ENCODE data around the gene CPEB3.

The CPEB3 gene

GRCh38 chr10:92298487-92298886, 7.6 kb upstream of the CPEB3 start:
- H3K4me3 ChIP-seq (ENCODE audit: insufficient read depth in 1 of 2, low read depth in 1 of 2, low read length in 2 of 2): no peak overlapping the region
- H2BK12ac ChIP-seq (ENCODE audit: low read length in 2 of 2): no peak overlapping the region
- H2BK120ac ChIP-seq (ENCODE audit: low read depth, low read length): no peak overlapping the region
- peaks cover 10% of the 10 kb centered on the region for H3K79me1 ChIP-seq (replicated peaks; ENCODE audit: low read length, poor library complexity, severe bottlenecking)
- H3K18ac ChIP-seq (ENCODE audit: low read depth in 1 of 2, low read length in 2 of 2): no peak overlapping the region
- no peak for DNase-seq
- H3K4ac ChIP-seq (ENCODE audit: low read depth in 1 of 2, low read length in 2 of 2): no peak overlapping the region
- H3K27ac ChIP-seq (ENCODE audit: low read length, poor library complexity, severe bottlenecking): no peak overlapping the region
- no peak overlapping the region for H2BK15ac ChIP-seq (ENCODE audit: low read depth, poor library complexity, severe bottlenecking)
- H3K27me3 ChIP-seq (ENCODE audit: control insufficient read depth in 1 of 2, insufficient read depth in 1 of 2, low read length in 2 of 2): no peaks in the 10 kb centered on the region
- no peak overlapping the region for H3K14ac ChIP-seq (ENCODE audit: low read length in 2 of 2)
- peaks cover 3% of the 10 kb centered on the region for H3K4me1 ChIP-seq (ENCODE audit: control insufficient read depth, insufficient read depth, low read depth, low read length)
- no peak overlapping the region for H2AK5ac ChIP-seq (ENCODE audit: low read length, severe bottlenecking)
- WGBS: 76% methylated on average over 6 of the region's 6 CpGs
- H2BK5ac ChIP-seq (ENCODE audit: low read depth, low read length, poor library complexity, severe bottlenecking): no peak overlapping the region
- no peak overlapping the region for H3K4me2 ChIP-seq (ENCODE audit: low read length, poor library complexity, severe bottlenecking)
- H3K23ac ChIP-seq (ENCODE audit: low read length in 2 of 2): no peak overlapping the region
- peaks cover 10 to 20% of the 10 kb centered on the region in 2 experiments for H3K36me3 ChIP-seq (ENCODE audit: control insufficient read depth in 1 of 2, insufficient read depth in 2 of 2, low read depth in 1 of 2, low read length in 2 of 2)
- H4K8ac ChIP-seq (ENCODE audit: low read length): no peak overlapping the region
- no peak overlapping the region for H3K9ac ChIP-seq (ENCODE audit: low read length)
- H4K91ac ChIP-seq (ENCODE audit: low read length): no peak overlapping the region
- H2AFZ ChIP-seq (ENCODE audit: low read depth, low read length): no peak overlapping the region
- H3K9me3 ChIP-seq (ENCODE audit: control insufficient read depth, low read length): no peaks in the 10 kb centered on the region

- WGBS: 4% methylated on average over 14 of the region's 17 CpGs
- H3K4me2 ChIP-seq (ENCODE audit: low read length, poor library complexity, severe bottlenecking): peak overlapping the region; percentile 48
- H2AFZ ChIP-seq (ENCODE audit: low read depth, low read length): no peak overlapping the region
- no peaks in the 10 kb centered on the region for H3K27me3 ChIP-seq (ENCODE audit: control insufficient read depth in 1 of 2, insufficient read depth in 1 of 2, low read length in 2 of 2)
- no peak overlapping the region for H2BK120ac ChIP-seq (ENCODE audit: low read depth, low read length)
- no peak overlapping the region for H2BK12ac ChIP-seq (ENCODE audit: low read length in 2 of 2)
- H3K4me3 ChIP-seq (ENCODE audit: insufficient read depth in 1 of 2, low read depth in 1 of 2, low read length in 2 of 2): peak overlapping the region; percentile 96 to 97
- H2BK5ac ChIP-seq (ENCODE audit: low read depth, low read length, poor library complexity, severe bottlenecking): no peak overlapping the region
- H4K91ac ChIP-seq (ENCODE audit: low read length): no peak overlapping the region
- H3K79me1 ChIP-seq (replicated peaks; ENCODE audit: low read length, poor library complexity, severe bottlenecking): peaks cover 8% of the 10 kb centered on the region
- H3K27ac ChIP-seq (ENCODE audit: low read length, poor library complexity, severe bottlenecking): peak overlapping the region; percentile 63
- H3K9me3 ChIP-seq (ENCODE audit: control insufficient read depth, low read length): no peaks in the 10 kb centered on the region
- peak overlapping the region; percentile 98 for H3K9ac ChIP-seq (ENCODE audit: low read length)
- no peak overlapping the region for H2BK15ac ChIP-seq (ENCODE audit: low read depth, poor library complexity, severe bottlenecking)
- H3K18ac ChIP-seq (ENCODE audit: low read depth in 1 of 2, low read length in 2 of 2): no peak overlapping the region
- DNase-seq: peak; percentile 65
- no peak overlapping the region for H3K14ac ChIP-seq (ENCODE audit: low read length in 2 of 2)
- H3K4me1 ChIP-seq (ENCODE audit: control insufficient read depth, insufficient read depth, low read depth, low read length): peaks cover 5% of the 10 kb centered on the region
- H3K4ac ChIP-seq (ENCODE audit: low read depth in 1 of 2, low read length in 2 of 2): no peak overlapping the region
- no peak overlapping the region for H3K23ac ChIP-seq (ENCODE audit: low read length in 2 of 2)
- no peak overlapping the region for H4K8ac ChIP-seq (ENCODE audit: low read length)
- no peak overlapping the region for H2AK5ac ChIP-seq (ENCODE audit: low read length, severe bottlenecking)
- peaks cover 10 to 20% of the 10 kb centered on the region in 2 experiments for H3K36me3 ChIP-seq (ENCODE audit: control insufficient read depth in 1 of 2, insufficient read depth in 2 of 2, low read depth in 1 of 2, low read length in 2 of 2)
These were observed 1.3 kb upstream of the CPEB3 start for GRCh38 chr10:92291921-92292845.

GRCh38 chr10:92291616-92291865, 663 bp upstream of the CPEB3 start:
- Histone ChIP-seq H3K14ac (ENCODE audit: low read length in 2 of 2) (peak overlapping the region in 1 of 2 experiments; percentile 5), H3K27me3 (ENCODE audit: control insufficient read depth in 1 of 2, insufficient read depth in 1 of 2, low read length in 2 of 2) (no peaks in the 10 kb centered on the region), H3K9me3 (ENCODE audit: control insufficient read depth, low read length) (no peaks in the 10 kb centered on the region), H3K4me3 (ENCODE audit: insufficient read depth in 1 of 2, low read depth in 1 of 2, low read length in 2 of 2) (peak overlapping the region; percentile 96 to 97), H4K8ac (ENCODE audit: low read length) (peak overlapping the region; percentile 67), H3K9ac (ENCODE audit: low read length) (peak overlapping the region; percentile 98), H3K79me1 (replicated peaks; ENCODE audit: low read length, poor library complexity, severe bottlenecking) (peaks cover 8% of the 10 kb centered on the region), H3K4me1 (ENCODE audit: control insufficient read depth, insufficient read depth, low read depth, low read length) (peaks cover 5% of the 10 kb centered on the region), H2AFZ (ENCODE audit: low read depth, low read length) (peak overlapping the region; percentile 39), H3K18ac (ENCODE audit: low read depth in 1 of 2, low read length in 2 of 2) (peak overlapping the region; percentile 90 to 99), H3K4me2 (ENCODE audit: low read length, poor library complexity, severe bottlenecking) (peak overlapping the region; percentile 48), H3K36me3 (ENCODE audit: control insufficient read depth in 1 of 2, insufficient read depth in 2 of 2, low read depth in 1 of 2, low read length in 2 of 2) (peaks cover 10 to 20% of the 10 kb centered on the region in 2 experiments), H2BK15ac (ENCODE audit: low read depth, poor library complexity, severe bottlenecking) (no peak overlapping the region), H2AK5ac (ENCODE audit: low read length, severe bottlenecking) (no peak overlapping the region), H3K23ac (ENCODE audit: low read length in 2 of 2) (no peak overlapping the region), H3K4ac (ENCODE audit: low read depth in 1 of 2, low read length in 2 of 2) (peak overlapping the region; percentile 41 to 99), H2BK120ac (ENCODE audit: low read depth, low read length) (no peak overlapping the region), H4K91ac (ENCODE audit: low read length) (peak overlapping the region; percentile 48), H2BK12ac (ENCODE audit: low read length in 2 of 2) (no peak overlapping the region), H2BK5ac (ENCODE audit: low read depth, low read length, poor library complexity, severe bottlenecking) (peak overlapping the region; percentile 3), H3K27ac (ENCODE audit: low read length, poor library complexity, severe bottlenecking) (peak overlapping the region; percentile 2)
- 0% methylated on average over 4 of the region's 10 CpGs for WGBS
- DNase-seq: no peak

- WGBS: under 1% methylated on average over 31 of the region's 33 CpGs
- Histone ChIP-seq H2BK15ac (ENCODE audit: low read depth, poor library complexity, severe bottlenecking) (peak overlapping the region; percentile 98), H3K79me1 (replicated peaks; ENCODE audit: low read length, poor library complexity, severe bottlenecking) (peaks cover 8% of the 10 kb centered on the region), H2AFZ (ENCODE audit: low read depth, low read length) (peak overlapping the region; percentile 63), H2BK120ac (ENCODE audit: low read depth, low read length) (peak overlapping the region; percentile 73), H3K9me3 (ENCODE audit: control insufficient read depth, low read length) (no peaks in the 10 kb centered on the region), H2BK12ac (ENCODE audit: low read length in 2 of 2) (peak overlapping the region; percentile 25 to 68), H2BK5ac (ENCODE audit: low read depth, low read length, poor library complexity, severe bottlenecking) (no peak overlapping the region), H4K8ac (ENCODE audit: low read length) (peak overlapping the region; percentile 92), H3K36me3 (ENCODE audit: control insufficient read depth in 1 of 2, insufficient read depth in 2 of 2, low read depth in 1 of 2, low read length in 2 of 2) (peaks cover 10 to 20% of the 10 kb centered on the region in 2 experiments), H3K4me1 (ENCODE audit: control insufficient read depth, insufficient read depth, low read depth, low read length) (peaks cover 5% of the 10 kb centered on the region), H3K23ac (ENCODE audit: low read length in 2 of 2) (no peak overlapping the region), H3K18ac (ENCODE audit: low read depth in 1 of 2, low read length in 2 of 2) (peak overlapping the region; percentile 88 to 98), H3K4me3 (ENCODE audit: insufficient read depth in 1 of 2, low read depth in 1 of 2, low read length in 2 of 2) (peak overlapping the region; percentile 96 to 97), H3K9ac (ENCODE audit: low read length) (peak overlapping the region; percentile 98), H4K91ac (ENCODE audit: low read length) (peak overlapping the region; percentile 90), H2AK5ac (ENCODE audit: low read length, severe bottlenecking) (no peak overlapping the region), H3K27ac (ENCODE audit: low read length, poor library complexity, severe bottlenecking) (peak overlapping the region; percentile 39), H3K4me2 (ENCODE audit: low read length, poor library complexity, severe bottlenecking) (peak overlapping the region; percentile 98), H3K14ac (ENCODE audit: low read length in 2 of 2) (peak overlapping the region in 1 of 2 experiments; percentile 91), H3K4ac (ENCODE audit: low read depth in 1 of 2, low read length in 2 of 2) (peak overlapping the region; percentile 75 to 89), H3K27me3 (ENCODE audit: control insufficient read depth in 1 of 2, insufficient read depth in 1 of 2, low read length in 2 of 2) (no peaks in the 10 kb centered on the region)
- peak; percentile 71 for DNase-seq
These were observed 622 bp downstream of the CPEB3 start for GRCh38 chr10:92290076-92290836.

All from mesenchymal stem cell (in vitro differentiated cells and primary cell).